ENCODE measurements around the gene MS4A8.

- TF ChIP-seq CTCF (IDR thresholded peaks at IDR 0.05 in 8 of 11, conservative IDR thresholded peaks at IDR 0.05 in 3 of 11) (no peak), POLR2A (IDR thresholded peaks at IDR 0.05) (no peak), POLR2AphosphoS5 (IDR thresholded peaks at IDR 0.05) (no peak)
Observed at GRCh38 chr11:60657888-60658287, 41.5 kb upstream of the MS4A8 start.

Data from spleen (tissue), 7 donors.